Endothelial cell of umbilical vein (primary cell): Measurements from ENCODE around the gene SLC5A2. TPM values are rescaled to one million over a fixed set of nuclear protein-coding genes. Genes with fewer than 3 reads are reported as not detected.

Experiments
- BruUV-seq: library from RNA; stranded (reverse); fragments of 400-500 nt; replicated peaks from 2 replicates; lab custom pipeline; 2021; lab: Mats Ljungman, UMichigan
- CTCF ChIA-PET: fragments of 300-600, 350-600 bp; sonication (Branson Sonifier 250); formaldehyde crosslinking; loops from one replicate; lab custom pipeline; 2021; ENCODE audit warnings: antibody characterized with exemption, inconsistent platforms; lab: Charles Lee
- POLR2A ChIA-PET: fragments of 300-600, 350-600 bp; sonication (Branson Sonifier 250); formaldehyde crosslinking; loops from one replicate; lab custom pipeline; 2021; ENCODE audit warnings: antibody characterized with exemption, inconsistent platforms; lab: Charles Lee
- DNase-seq: peaks from one replicate; pipeline ENCODE4 v3.0.0-alpha.2; 2011; ENCODE audit warnings: low read depth, low spot score
- FAIRE-seq: peaks from 2 replicates; lab custom pipeline; 2011; peaks lifted over from hg19 to GRCh38; lab: Jason Lieb, UNC
- H2AFZ ChIP-seq: 2 replicates; pipeline ENCODE4 v1.6.0; 2012; ENCODE audit warnings: low read depth, low read length, control low read depth, inconsistent platforms
- H3K27ac ChIP-seq: 2 replicates; pipeline ENCODE4 v1.5.1; 2011; ENCODE audit warnings: low read depth, mild to moderate bottlenecking, control low read depth, low read length, moderate library complexity; ENCODE audit not compliant: insufficient read depth
- H3K27me3 ChIP-seq, 2 experiments: 2 replicates each; pipeline versions ENCODE4 v1.6.0 to v1.6.1; 2011; ENCODE audit warnings: low read length in 2 of 2, mixed read lengths in 1 of 2; ENCODE audit not compliant: control insufficient read depth in 2 of 2, insufficient read depth in 2 of 2
- H3K36me3 ChIP-seq, 2 experiments: 2 replicates in 1 of 2; 3 replicates in 1 of 2; pipeline ENCODE4 v1.5.1; 2011; ENCODE audit warnings: low read length in 2 of 2, mild to moderate bottlenecking in 1 of 2, moderate library complexity in 1 of 2; ENCODE audit not compliant: control insufficient read depth in 2 of 2, insufficient read depth in 2 of 2; ENCODE audit errors: extremely low read depth in 1 of 2
- H3K4me1 ChIP-seq: 3 replicates; pipeline ENCODE4 v1.5.1; 2011; ENCODE audit warnings: mild to moderate bottlenecking, low read length; ENCODE audit not compliant: control insufficient read depth, insufficient read depth; ENCODE audit errors: extremely low read depth
- H3K4me2 ChIP-seq: 2 replicates; pipeline ENCODE4 v1.6.1; 2011; ENCODE audit warnings: low read length, control low read depth, mixed read lengths; ENCODE audit not compliant: insufficient read depth
- H3K4me3 ChIP-seq, 3 experiments: fragments of 200-600 bp in 1 of 3; sonication (generic), shearing (Covaris generic) in 1 of 3; replicated peaks in 1 of 3; 2 replicates each; pipeline ENCODE4 v1.5.1; 2011 to 2016; ENCODE audit warnings: control low read depth in 3 of 3, low read length in 3 of 3, mild to moderate bottlenecking in 2 of 3, inconsistent platforms in 1 of 3, low read depth in 1 of 3, moderate library complexity in 1 of 3; ENCODE audit not compliant: insufficient read depth in 1 of 3
- H3K79me2 ChIP-seq: 2 replicates; pipeline ENCODE4 v1.6.0; 2012; ENCODE audit warnings: low read length, inconsistent platforms; ENCODE audit not compliant: control insufficient read depth, insufficient read depth
- H3K9ac ChIP-seq: replicated peaks from 2 replicates; pipeline ENCODE3; 2011; ENCODE audit warnings: low read length, control low read depth; ENCODE audit not compliant: insufficient read depth; ENCODE audit errors: extremely low read depth
- H3K9me1 ChIP-seq: replicated peaks from 3 replicates; pipeline ENCODE4 v1.6.0; 2011; ENCODE audit warnings: mild to moderate bottlenecking, low read length; ENCODE audit not compliant: control insufficient read depth, insufficient read depth; ENCODE audit errors: extremely low read depth
- H3K9me3 ChIP-seq: replicated peaks from 2 replicates; pipeline ENCODE4 v1.5.1; 2012; ENCODE audit warnings: low read length, inconsistent platforms; ENCODE audit not compliant: control insufficient read depth, insufficient read depth
- H4K20me1 ChIP-seq: replicated peaks from 2 replicates; pipeline ENCODE3; 2011; ENCODE audit warnings: mild to moderate bottlenecking, low read length; ENCODE audit not compliant: control insufficient read depth, insufficient read depth; ENCODE audit errors: extremely low read depth
- EZH2 ChIP-seq: IDR thresholded peaks from 2 replicates; pipeline ENCODE4 v1.6.1; 2012; ENCODE audit warnings: borderline replicate concordance, low read depth, mild to moderate bottlenecking, moderate library complexity, low read length, inconsistent platforms; ENCODE audit not compliant: severe bottlenecking
- FOS ChIP-seq: IDR thresholded peaks from 2 replicates; pipeline ENCODE4 v1.6.1; 2011; ENCODE audit warnings: mild to moderate bottlenecking, low read length, moderate library complexity, borderline replicate concordance; ENCODE audit not compliant: insufficient read depth
- GATA2 ChIP-seq: IDR thresholded peaks from 2 replicates; pipeline ENCODE4 v1.7.0; 2011; ENCODE audit warnings: low read depth, mild to moderate bottlenecking, moderate library complexity, mixed read lengths, low read length; ENCODE audit not compliant: insufficient read length, insufficient read depth
- JUN ChIP-seq: IDR thresholded peaks from 2 replicates; pipeline ENCODE4 v1.6.1; 2011; ENCODE audit warnings: borderline replicate concordance, low read depth; ENCODE audit not compliant: insufficient read length, insufficient read depth
- POLR2A ChIP-seq: IDR thresholded peaks from 2 replicates; pipeline ENCODE4 v1.6.1; 2012; ENCODE audit warnings: low read depth, mild to moderate bottlenecking, control low read depth, low read length
- POLR2AphosphoS5 ChIP-seq: IDR thresholded peaks from 2 replicates; pipeline ENCODE4 v1.6.1; 2012; ENCODE audit warnings: low read depth, mild to moderate bottlenecking, control low read depth, low read length, moderate library complexity; ENCODE audit not compliant: insufficient read depth
- dilution Hi-C: fragments of 300-500 bp; cut with MboI; formaldehyde crosslinking; loops from one replicate; pipeline ENCODE4 v1.15.0; 2019; ENCODE audit warnings: low sequenced_read_pairs; ENCODE audit not compliant: extremely low pct_ligation_motif_present
- intact Hi-C: fragments of 100-400 bp; cut with micrococcal nuclease; formaldehyde crosslinking; loops from one replicate; pipeline ENCODE4 v1.10.0; 2022
- polyA plus RNA-seq, 4 experiments: library from polyadenylated mRNA; depleted of rRNA in 3 of 4; stranded (reverse) in 3 of 4; unstranded in 1 of 4; fragments of >200 nt; gene quantifications; 2 replicates each; pipeline versions ENCODE4 v1.2.1 to v1.2.3, GENCODE V29; 2011 to 2012; ENCODE audit warnings: missing spikeins in 1 of 4
- total RNA-seq: library from RNA; stranded (reverse); gene quantifications from 2 replicates; pipeline ENCODE4 v1.2.3, GENCODE V29; 2021
- TF ChIP-seq, protein P1 (sequence below), 2 donors: IDR thresholded peaks; 1 replicate in 1 of 2; 2 replicates in 1 of 2; pipeline ENCODE4 v1.5.1; 2011; ENCODE audit warnings: low read length in 2 of 2, mild to moderate bottlenecking in 2 of 2, moderate library complexity in 2 of 2, control low read depth in 1 of 2, inconsistent platforms in 1 of 2, low read depth in 1 of 2; ENCODE audit not compliant: insufficient read depth in 1 of 2; ENCODE audit errors: extremely low read depth in 1 of 2
- TF ChIP-seq, protein P2 (sequence below): IDR thresholded peaks from 2 replicates; pipeline ENCODE4 v1.6.1; 2011; ENCODE audit not compliant: insufficient read depth, insufficient read length

The SLC5A2 gene
- total and polyA plus RNA-seq, 2 donors (not counting 3 experiments of a cell fraction or from before 2014, with no cell fraction given), result 0.03 TPM; not detected in 1

DNA sequence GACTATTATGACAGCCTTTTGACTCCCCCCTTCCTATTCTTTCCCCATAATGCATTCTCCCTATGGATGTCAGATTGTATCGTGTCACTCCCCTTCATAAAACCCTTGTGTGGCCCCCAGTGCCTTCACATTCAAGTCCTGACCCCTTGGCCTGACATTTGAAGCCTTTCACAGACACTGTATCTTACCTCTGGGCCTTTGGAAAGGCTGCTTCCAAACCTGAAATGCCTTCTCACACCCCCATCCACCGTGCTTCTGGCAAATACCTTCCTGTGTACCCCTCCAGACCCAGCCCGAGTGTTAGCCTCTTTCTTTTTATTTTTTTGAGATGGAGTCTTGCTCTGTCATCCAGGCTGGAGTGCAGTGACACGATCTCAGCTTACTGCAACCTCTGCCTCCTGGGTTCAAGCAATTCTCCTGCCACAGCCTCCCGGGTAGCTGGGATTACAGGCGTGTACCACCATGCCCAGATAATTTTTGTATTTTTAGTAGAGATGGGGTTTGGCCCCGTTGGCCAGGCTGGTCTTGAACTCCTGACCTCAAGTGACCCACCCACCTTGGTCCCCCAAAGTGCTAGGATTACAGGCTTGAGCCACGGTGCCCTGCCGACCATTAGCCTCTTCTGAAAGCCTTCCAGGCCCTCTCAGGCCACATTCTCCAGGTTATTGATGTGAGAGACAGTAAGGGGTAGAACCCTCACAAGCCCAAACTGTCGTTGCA, 21.6 kb upstream of the SLC5A2 start:
- dilution Hi-C loops, result no loop called here
- Histone ChIP-seq H3K36me3 (peaks cover 6 to 23% of the 10 kb centered on the region in 2 experiments), H3K9me3 (no peaks in the 10 kb centered on the region), H3K27ac (no peak overlapping the region), H3K9ac (no peak overlapping the region), H3K27me3 (no peaks in the 10 kb centered on the region), H3K4me3 (no peak overlapping the region), H3K4me2 (peak overlapping the region; percentile 92), H2AFZ (no peak overlapping the region), H3K9me1 (no peaks in the 10 kb centered on the region), H4K20me1 (no peaks in the 10 kb centered on the region), H3K79me2 (peaks cover 30% of the 10 kb centered on the region), H3K4me1 (peaks cover 20% of the 10 kb centered on the region)
- TF ChIP-seq JUN (no peak), GATA2 (no peak), EZH2 (no peak), POLR2AphosphoS5 (no peak), POLR2A (no peak), FOS (no peak)
- TF ChIP-seq, protein P1, sequence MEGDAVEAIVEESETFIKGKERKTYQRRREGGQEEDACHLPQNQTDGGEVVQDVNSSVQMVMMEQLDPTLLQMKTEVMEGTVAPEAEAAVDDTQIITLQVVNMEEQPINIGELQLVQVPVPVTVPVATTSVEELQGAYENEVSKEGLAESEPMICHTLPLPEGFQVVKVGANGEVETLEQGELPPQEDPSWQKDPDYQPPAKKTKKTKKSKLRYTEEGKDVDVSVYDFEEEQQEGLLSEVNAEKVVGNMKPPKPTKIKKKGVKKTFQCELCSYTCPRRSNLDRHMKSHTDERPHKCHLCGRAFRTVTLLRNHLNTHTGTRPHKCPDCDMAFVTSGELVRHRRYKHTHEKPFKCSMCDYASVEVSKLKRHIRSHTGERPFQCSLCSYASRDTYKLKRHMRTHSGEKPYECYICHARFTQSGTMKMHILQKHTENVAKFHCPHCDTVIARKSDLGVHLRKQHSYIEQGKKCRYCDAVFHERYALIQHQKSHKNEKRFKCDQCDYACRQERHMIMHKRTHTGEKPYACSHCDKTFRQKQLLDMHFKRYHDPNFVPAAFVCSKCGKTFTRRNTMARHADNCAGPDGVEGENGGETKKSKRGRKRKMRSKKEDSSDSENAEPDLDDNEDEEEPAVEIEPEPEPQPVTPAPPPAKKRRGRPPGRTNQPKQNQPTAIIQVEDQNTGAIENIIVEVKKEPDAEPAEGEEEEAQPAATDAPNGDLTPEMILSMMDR (IDR thresholded peaks at IDR 0.05; ENCODE audit: extremely low read depth in 1 of 2, insufficient read depth in 1 of 2, low read depth in 1 of 2, low read length in 2 of 2), result no peak
- TF ChIP-seq, protein P2, sequence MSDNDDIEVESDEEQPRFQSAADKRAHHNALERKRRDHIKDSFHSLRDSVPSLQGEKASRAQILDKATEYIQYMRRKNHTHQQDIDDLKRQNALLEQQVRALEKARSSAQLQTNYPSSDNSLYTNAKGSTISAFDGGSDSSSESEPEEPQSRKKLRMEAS, result no peak
- no peak for DNase-seq
- no peak for FAIRE-seq
- CTCF ChIA-PET, result interaction anchor here (0.8 to 4.3 kb wide), 22 partner anchors 8 to 507 kb away, joined by 3 to 53 read pairs (median 5); partner anchors contain the start of genes COX6A2, FUS, RUSF1 and TGFB1I1
- BruUV-seq, result no TSS peak
- intact Hi-C loops, result no loop called here
- POLR2A ChIA-PET, result no interaction called here
